HG02610 (cell line): ENCODE results near the gene ROBO1.

Experiments used
- ATAC-seq: cut with Tn5 transposase; IDR thresholded peaks from one replicate; pipeline ENCODE4 v1.9.1; 2021; ENCODE audit warnings: mild to moderate bottlenecking, moderate library complexity; ENCODE audit not compliant: unreplicated experiment

Gene ROBO1

DNA sequence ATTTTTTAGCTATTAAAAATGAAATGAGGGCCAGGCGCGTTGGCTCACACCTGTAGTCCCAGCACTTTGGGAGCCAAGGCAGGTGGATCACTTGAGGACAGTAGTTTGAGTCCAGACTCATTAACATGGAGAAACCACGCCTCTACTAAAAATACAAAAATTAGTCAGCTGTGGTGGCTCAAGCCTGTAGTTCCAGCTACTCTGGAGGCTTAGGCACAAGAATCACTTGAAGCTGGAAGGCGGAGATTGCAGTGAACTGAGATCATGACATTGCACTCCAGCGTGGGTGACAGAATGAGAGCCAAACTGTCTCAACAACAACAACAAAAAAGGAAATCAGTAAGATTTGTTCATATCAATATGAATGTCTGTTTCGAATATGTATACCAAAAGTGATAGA is 517.1 kb downstream of the ROBO1 start:
- no peak for ATAC-seq

- no peak for ATAC-seq
Measured at GRCh38 chr3:79249701-79250100, 518.1 kb downstream of the ROBO1 start.

- ATAC-seq = no peak
Measured at GRCh38 chr3:79247725-79248043, 520.1 kb downstream of the ROBO1 start.

DNA sequence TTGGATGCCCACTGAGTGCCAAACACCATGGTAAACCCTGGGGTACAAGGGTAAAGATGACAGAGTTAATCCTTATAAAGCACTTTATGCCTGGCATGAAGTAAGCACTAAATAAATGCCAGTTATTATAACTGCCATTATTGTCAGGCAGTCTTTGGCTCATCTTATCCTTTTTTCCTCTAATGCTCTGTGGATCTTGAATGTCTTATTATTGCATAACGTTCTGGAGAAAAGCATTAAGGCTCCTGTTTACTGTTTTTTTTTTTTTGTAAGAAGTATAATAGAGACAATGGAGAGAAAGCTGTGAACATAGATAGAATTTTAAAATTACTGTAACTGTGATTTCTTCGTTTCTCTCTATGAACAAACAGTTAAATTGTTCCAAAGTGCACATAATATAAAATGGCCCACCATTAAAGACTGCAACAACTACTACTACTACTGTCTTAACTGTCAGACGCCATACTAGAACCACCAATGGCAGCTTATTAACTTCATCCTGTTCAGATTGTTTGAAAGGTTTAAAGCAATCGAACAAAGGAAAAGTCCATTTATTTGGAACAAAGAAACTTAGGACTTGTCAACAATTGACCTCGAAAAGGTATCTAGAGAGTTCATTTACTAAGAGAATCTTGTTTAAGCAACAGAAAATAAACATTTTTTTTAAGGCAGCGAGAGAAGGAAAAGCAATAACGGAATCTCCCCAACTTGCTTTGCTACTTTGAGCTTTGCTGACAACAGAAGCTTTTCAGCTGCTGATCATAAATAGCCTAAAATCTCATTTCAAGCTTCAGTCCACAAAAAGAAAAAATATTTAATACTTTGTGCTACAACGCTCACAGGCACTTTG is 520.7 kb downstream of the ROBO1 start:
- no peak for ATAC-seq

- ATAC-seq = no peak
Measured at GRCh38 chr3:79245284-79246138, 522.3 kb downstream of the ROBO1 start.

- ATAC-seq = no peak
Measured at GRCh38 chr3:79236496-79236895, 531.3 kb downstream of the ROBO1 start.

GRCh38 chr3:79233431-79234060 is 534.3 kb downstream of the ROBO1 start:
- ATAC-seq = no peak

DNA sequence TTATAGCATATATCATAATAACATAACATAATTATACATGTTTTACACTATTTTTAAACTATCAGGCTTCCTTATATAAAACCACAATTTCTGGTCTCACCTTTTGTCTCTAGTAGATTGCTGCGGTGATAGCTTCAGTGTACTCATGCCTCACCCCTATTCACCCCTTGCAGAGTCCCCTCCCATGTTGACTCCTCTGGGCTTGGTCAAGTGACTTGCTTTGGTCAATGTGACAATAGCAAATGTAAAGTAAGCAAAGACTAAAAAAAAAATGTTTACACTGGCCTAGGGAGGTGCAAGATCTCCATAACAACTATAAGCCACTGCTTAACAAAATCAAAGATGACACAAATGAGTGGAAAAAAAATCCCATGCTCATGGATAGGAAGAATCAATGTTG is 537.5 kb downstream of the ROBO1 start:
- ATAC-seq = no peak

DNA sequence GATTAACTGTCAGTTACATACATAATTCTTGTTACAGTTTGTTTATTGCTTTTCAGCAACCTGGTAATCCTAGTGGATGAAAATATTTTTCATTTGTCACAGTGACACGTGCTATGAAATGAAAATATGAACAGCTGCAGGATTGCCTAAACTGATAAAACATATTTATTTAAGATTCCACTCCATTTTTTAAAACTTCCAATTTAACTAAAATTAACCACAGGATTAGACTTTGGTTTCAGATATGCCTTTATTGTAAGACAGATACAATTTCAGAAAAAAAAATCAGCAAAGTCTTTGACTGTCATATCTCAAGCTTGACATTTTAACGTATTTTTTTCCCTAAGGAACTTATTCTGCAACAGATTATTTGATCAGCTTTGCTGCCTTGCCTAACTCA is 550.7 kb downstream of the ROBO1 start:
- ATAC-seq = no peak

- ATAC-seq = no peak
Measured at GRCh38 chr3:79215286-79215685, 552.5 kb downstream of the ROBO1 start.

- ATAC-seq = no peak
Measured at GRCh38 chr3:79211586-79212359, 556.0 kb downstream of the ROBO1 start.

- ATAC-seq = no peak
Measured at GRCh38 chr3:79204351-79204750, 563.4 kb downstream of the ROBO1 start.

GRCh38 chr3:79203144-79203519 is 564.7 kb downstream of the ROBO1 start:
- ATAC-seq = no peak

DNA sequence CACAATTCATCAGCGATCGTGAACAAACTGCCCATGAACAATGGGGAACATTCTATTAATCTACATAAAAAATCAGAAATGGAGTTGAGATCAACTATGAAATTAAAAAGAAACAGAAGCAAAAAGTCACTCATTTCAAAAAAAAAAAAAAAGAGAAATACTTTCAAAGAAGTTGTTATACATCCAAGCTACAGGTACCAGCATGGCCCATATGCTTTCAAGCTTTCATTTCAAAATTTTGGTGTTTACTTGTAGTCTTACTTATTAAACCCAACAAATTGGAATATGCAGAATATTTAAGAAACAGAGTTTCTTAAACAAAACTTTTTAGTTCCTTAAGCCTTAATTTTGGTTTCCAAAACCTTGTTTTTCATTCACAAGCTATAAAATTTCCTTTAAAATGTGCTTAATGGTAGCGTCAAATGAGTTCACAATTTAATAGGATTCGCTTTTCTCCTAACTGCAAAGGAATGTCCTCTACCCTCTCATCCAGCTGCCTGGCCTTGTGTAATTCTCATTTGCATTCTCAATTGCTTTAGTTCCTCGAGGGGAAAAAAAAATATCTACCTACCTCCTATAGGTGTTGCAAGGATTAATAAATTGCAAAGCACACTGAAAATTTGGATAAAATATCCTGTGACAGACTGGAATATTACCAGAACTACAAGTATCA is 565.2 kb downstream of the ROBO1 start:
- ATAC-seq = no peak

GRCh38 chr3:79200456-79200855 is 567.3 kb downstream of the ROBO1 start:
- no peak for ATAC-seq

- ATAC-seq = no peak
Measured at GRCh38 chr3:79199966-79200365, 567.8 kb downstream of the ROBO1 start.

GRCh38 chr3:79187426-79187825 is 580.4 kb downstream of the ROBO1 start:
- no peak for ATAC-seq

DNA sequence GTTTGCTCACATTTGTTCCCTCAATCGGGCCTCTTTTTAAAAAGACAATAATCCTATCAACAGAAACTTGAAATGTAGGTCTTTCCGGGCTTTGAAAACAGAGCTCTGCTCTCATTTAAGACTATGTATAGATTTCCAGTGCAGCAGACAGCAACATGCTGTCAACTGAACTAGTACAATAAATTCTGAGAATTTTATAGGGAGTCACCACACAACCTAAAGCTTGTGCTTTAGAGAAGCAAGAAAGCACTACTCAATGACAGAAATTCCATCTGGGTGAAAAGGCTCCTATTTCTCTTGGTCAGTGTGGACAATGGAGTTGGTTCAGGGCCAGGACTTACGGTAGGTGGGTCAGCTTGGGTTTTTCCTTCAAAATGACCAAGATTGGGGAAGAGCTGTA is 583.5 kb downstream of the ROBO1 start:
- no peak for ATAC-seq

DNA sequence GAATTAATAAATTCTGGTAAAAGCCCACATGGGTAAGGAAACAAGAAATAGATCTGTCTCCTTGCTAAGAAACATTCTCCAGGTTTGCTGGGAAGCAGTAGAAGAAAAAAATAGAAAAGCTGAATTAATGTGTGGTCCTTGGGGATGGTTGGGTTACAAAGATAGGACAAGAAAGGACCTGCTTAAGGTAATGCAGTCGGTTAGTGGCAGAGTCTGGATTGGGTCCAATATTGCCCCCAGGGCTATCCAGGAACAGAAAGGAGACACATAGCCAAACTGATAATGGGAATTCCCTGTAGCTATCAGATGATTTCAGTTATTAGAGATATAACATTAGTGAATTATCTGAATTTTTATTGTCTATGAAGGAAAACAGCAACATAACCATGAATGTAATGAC is 584.3 kb downstream of the ROBO1 start:
- no peak for ATAC-seq

DNA sequence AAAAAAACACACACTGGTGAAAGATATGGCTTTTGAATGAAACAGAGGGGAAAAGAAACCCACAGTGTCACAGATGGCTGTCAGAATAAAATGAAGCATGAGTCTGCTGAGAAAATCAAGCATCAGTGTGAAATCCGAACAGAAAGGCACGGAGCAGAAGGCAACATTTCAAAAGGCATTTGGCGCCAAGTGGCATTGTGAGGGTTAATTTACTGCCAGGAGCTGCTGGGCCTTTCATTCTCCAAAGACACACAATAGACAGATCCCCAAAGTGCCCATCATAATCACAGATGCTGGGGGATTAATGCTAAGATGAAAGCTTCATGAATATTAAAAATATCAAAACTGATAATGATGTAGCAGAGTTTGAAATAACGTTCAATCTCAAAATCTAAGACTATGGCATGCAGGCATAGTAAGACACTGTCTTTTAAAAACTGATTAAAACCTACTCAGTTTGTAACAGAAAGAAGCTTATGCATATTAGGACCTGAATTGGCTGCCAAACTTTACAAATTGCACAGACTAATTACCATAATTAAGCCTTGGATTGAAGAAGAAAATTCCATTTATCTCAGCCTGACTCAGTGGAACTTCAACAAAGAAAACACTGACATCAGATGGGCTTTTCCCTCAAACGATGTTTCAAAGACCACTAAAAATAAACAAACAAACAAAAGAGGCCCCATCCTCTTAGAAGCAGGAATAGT is 589.2 kb downstream of the ROBO1 start:
- ATAC-seq = no peak
